CD14-positive monocyte (primary cell): Measurements from ENCODE around the gene CCDC121. TPM values are rescaled to one million over a fixed set of nuclear protein-coding genes. Genes with fewer than 3 reads are reported as not detected.

Source experiments
- DNase-seq, 3 donors: peaks; one replicate each; pipeline ENCODE4 v3.0.0-alpha.2; 2011 to 2022
- H2AFZ ChIP-seq: 2 replicates; pipeline ENCODE4 v1.6.0; 2012; ENCODE audit warnings: mild to moderate bottlenecking, low read depth, low read length, inconsistent platforms; ENCODE audit not compliant: insufficient read depth, poor library complexity, severe bottlenecking
- H3K27ac ChIP-seq, 2 donors: 1 replicate in 1 of 2; 2 replicates in 1 of 2; pipeline ENCODE4 v1.5.1; 2012 to 2013; ENCODE audit warnings: low read length in 2 of 2, control low read depth in 1 of 2, inconsistent platforms in 1 of 2, low read depth in 1 of 2, mild to moderate bottlenecking in 1 of 2
- H3K27me3 ChIP-seq, 2 donors: one replicate each; pipeline versions ENCODE4 v1.6.0 to v1.6.1; 2011 to 2013; ENCODE audit warnings: low read length in 2 of 2; ENCODE audit not compliant: control insufficient read depth in 2 of 2, insufficient read depth in 2 of 2
- H3K36me3 ChIP-seq, 2 donors: replicated peaks in 1 of 2; 1 replicate in 1 of 2; 2 replicates in 1 of 2; pipeline versions ENCODE4 v1.5.1 to v1.6.1; 2012 to 2013; ENCODE audit warnings: low read length in 2 of 2, control low read depth in 1 of 2, inconsistent platforms in 1 of 2, mild to moderate bottlenecking in 1 of 2; ENCODE audit not compliant: insufficient read depth in 2 of 2, control insufficient read depth in 1 of 2
- H3K4me1 ChIP-seq, 2 donors: 1 replicate in 1 of 2; 2 replicates in 1 of 2; pipeline versions ENCODE4 v1.5.1 to v1.6.1; 2012 to 2013; ENCODE audit warnings: low read length in 2 of 2, control low read depth in 1 of 2, inconsistent platforms in 1 of 2, mild to moderate bottlenecking in 1 of 2, moderate library complexity in 1 of 2; ENCODE audit not compliant: insufficient read depth in 2 of 2, control insufficient read depth in 1 of 2
- H3K4me2 ChIP-seq: replicated peaks from 2 replicates; pipeline ENCODE3; 2012; ENCODE audit warnings: low read length, moderate library complexity, mild to moderate bottlenecking; ENCODE audit not compliant: poor library complexity, severe bottlenecking; ENCODE audit errors: extremely low read depth
- H3K4me3 ChIP-seq, 3 experiments: fragments of 200-600 bp in 1 of 3; sonication (generic) in 1 of 3; replicated peaks in 1 of 3; 1 replicate in 2 of 3; 2 replicates in 1 of 3; pipeline ENCODE4 v1.5.1; 2011 to 2013; ENCODE audit warnings: low read length in 3 of 3, mild to moderate bottlenecking in 3 of 3, control low read depth in 2 of 3, low read depth in 2 of 3, inconsistent platforms in 1 of 3, moderate library complexity in 1 of 3
- H3K79me2 ChIP-seq: 2 replicates; pipeline ENCODE4 v1.6.0; 2012; ENCODE audit warnings: mild to moderate bottlenecking, control low read depth, inconsistent platforms, low read length, moderate library complexity; ENCODE audit not compliant: insufficient read depth
- H3K9ac ChIP-seq: 2 replicates; pipeline ENCODE4 v1.6.0; 2017; ENCODE audit warnings: low read length, mild to moderate bottlenecking; ENCODE audit not compliant: insufficient read depth, poor library complexity, severe bottlenecking
- H3K9me3 ChIP-seq, 2 donors: replicated peaks in 1 of 2; 1 replicate in 1 of 2; 2 replicates in 1 of 2; pipeline versions ENCODE4 v1.5.1 to v1.6.1; 2012 to 2013; ENCODE audit warnings: low read length in 2 of 2, control low read depth in 1 of 2; ENCODE audit not compliant: control insufficient read depth in 1 of 2, insufficient read depth in 1 of 2
- H4K20me1 ChIP-seq: 2 replicates; pipeline ENCODE4 v1.6.0; 2012; ENCODE audit warnings: mild to moderate bottlenecking, low read length, control low read depth, moderate library complexity; ENCODE audit not compliant: insufficient read depth
- H3K27ac Mint-ChIP-seq, 7 donors: one replicate each; pipeline ENCODE4 v1.8.0; 2020; ENCODE audit warnings: mild to moderate bottlenecking in 7 of 7, mixed read lengths in 7 of 7, moderate library complexity in 6 of 7, inconsistent platforms in 2 of 7
- H3K27me3 Mint-ChIP-seq, 3 donors: one replicate each; pipeline ENCODE4 v1.8.0; 2021 to 2022; ENCODE audit warnings: low read depth in 3 of 3, mild to moderate bottlenecking in 3 of 3, mixed read lengths in 3 of 3, moderate library complexity in 3 of 3, inconsistent platforms in 1 of 3
- H3K36me3 Mint-ChIP-seq, 2 donors: one replicate each; pipeline ENCODE4 v1.8.0; 2020; ENCODE audit warnings: mixed read lengths in 2 of 2, inconsistent platforms in 1 of 2, mild to moderate bottlenecking in 1 of 2
- H3K4me1 Mint-ChIP-seq: one replicate; pipeline ENCODE4 v1.8.0; 2020; ENCODE audit warnings: mild to moderate bottlenecking, mixed read lengths
- H3K4me3 Mint-ChIP-seq, 2 donors: one replicate each; pipeline ENCODE4 v1.8.0; 2020; ENCODE audit warnings: mild to moderate bottlenecking in 2 of 2, mixed read lengths in 2 of 2, moderate library complexity in 1 of 2
- H3K9me3 Mint-ChIP-seq, 7 donors: one replicate each; pipeline ENCODE4 v1.8.0; 2020 to 2022; ENCODE audit warnings: mixed read lengths in 7 of 7, mild to moderate bottlenecking in 6 of 7, moderate library complexity in 6 of 7, inconsistent platforms in 2 of 7
- WGBS: methylation state at CpG from one replicate; pipeline ENCODE4 v1.1.5; 2013; ENCODE audit warnings: missing lambda C conversion rate; ENCODE audit not compliant: insufficient coverage; 5-methylcytosine and 5-hydroxymethylcytosine counted together
- intact Hi-C, 2 donors: fragments of 100-400 bp; cut with micrococcal nuclease; formaldehyde crosslinking; loops; one replicate each; pipeline versions ENCODE4 v1.15.0 to v1.15.1; 2023
- polyA plus RNA-seq, 3 donors: library from polyadenylated mRNA; depleted of rRNA in 1 of 3; unstranded in 2 of 3; stranded (reverse) in 1 of 3; fragments of 300-500 nt in 2 of 3; fragments of >200 nt in 1 of 3; fragmentation: Illumina TruSeq in 2 of 3; gene quantifications; 1 replicate in 2 of 3; 2 replicates in 1 of 3; pipeline ENCODE4 v1.2.3, GENCODE V29; 2012 to 2021
- TF ChIP-seq, protein P1 (sequence below): fragments of 200-600 bp; IDR thresholded peaks from one replicate; pipeline ENCODE4 v1.8.0; 2022; ENCODE audit warnings: antibody characterized with exemption, mild to moderate bottlenecking

Gene CCDC121
- polyA plus RNA-seq, 3 donors = 0.22 to 0.61 (median 0.53) TPM

DNA sequence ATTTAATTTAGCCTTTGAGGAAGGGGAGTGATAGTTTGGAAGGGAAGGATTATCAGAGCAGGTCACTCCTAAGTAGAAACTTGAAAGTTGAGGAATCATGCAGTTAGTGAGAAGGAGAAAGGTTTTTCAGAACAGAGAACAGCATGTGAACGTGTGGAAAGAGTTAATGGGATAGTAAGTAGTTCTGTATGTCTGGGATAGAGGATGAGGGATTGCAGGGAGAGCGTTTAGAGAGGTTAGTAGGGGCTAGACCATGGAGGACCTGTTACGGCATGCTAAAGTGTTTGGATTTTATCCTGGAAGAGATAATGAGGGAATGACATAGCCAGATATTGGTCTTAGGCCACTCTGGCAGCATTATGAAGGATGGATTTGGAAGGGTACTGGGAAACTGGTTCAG lies 44.2 kb downstream of the CCDC121 start:
- DNase-seq = no peak
- Mint-ChIP-seq H3K4me1 (peaks cover 34% of the 10 kb centered on the region), H3K4me3 (no peak overlapping the region), H3K27ac (peak overlapping the region in 2 of 7 donors; percentile 7 to 35), H3K9me3 (peaks cover 3 to 20% (median 8%) of the 10 kb centered on the region in 7 donors), H3K36me3 (peaks cover 6 to 13% of the 10 kb centered on the region in 2 donors), H3K27me3 (peaks cover 0 to 2% (median 2%) of the 10 kb centered on the region in 3 donors)
- intact Hi-C loops = loop anchor here (10.0 kb wide), 2 partner anchors 90 to 160 kb away; partner anchors contain the start of genes NRBP1 (in 2 of the 2), FNDC4 (in 1 of the 2) and GCKR (in 1 of the 2)
- Histone ChIP-seq H3K79me2 (peaks cover 65% of the 10 kb centered on the region), H3K9me3 (peaks cover 0 to 4% of the 10 kb centered on the region in 2 donors), H3K4me2 (peak overlapping the region; percentile 85), H4K20me1 (peaks cover 27% of the 10 kb centered on the region), H3K4me1 (peaks cover 24 to 25% of the 10 kb centered on the region in 2 donors), H3K4me3 (peak overlapping the region in 1 of 3 experiments; percentile 87), H2AFZ (no peak overlapping the region), H3K36me3 (peaks cover 0 to 5% of the 10 kb centered on the region in 2 donors), H3K27me3 (no peaks in the 10 kb centered on the region), H3K27ac (no peak overlapping the region), H3K9ac (no peak overlapping the region)
- 96% methylated on average over 3 of the region's 3 CpGs for WGBS
- TF ChIP-seq, protein P1, sequence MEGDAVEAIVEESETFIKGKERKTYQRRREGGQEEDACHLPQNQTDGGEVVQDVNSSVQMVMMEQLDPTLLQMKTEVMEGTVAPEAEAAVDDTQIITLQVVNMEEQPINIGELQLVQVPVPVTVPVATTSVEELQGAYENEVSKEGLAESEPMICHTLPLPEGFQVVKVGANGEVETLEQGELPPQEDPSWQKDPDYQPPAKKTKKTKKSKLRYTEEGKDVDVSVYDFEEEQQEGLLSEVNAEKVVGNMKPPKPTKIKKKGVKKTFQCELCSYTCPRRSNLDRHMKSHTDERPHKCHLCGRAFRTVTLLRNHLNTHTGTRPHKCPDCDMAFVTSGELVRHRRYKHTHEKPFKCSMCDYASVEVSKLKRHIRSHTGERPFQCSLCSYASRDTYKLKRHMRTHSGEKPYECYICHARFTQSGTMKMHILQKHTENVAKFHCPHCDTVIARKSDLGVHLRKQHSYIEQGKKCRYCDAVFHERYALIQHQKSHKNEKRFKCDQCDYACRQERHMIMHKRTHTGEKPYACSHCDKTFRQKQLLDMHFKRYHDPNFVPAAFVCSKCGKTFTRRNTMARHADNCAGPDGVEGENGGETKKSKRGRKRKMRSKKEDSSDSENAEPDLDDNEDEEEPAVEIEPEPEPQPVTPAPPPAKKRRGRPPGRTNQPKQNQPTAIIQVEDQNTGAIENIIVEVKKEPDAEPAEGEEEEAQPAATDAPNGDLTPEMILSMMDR = no peak

- H3K27me3 Mint-ChIP-seq = peaks cover 0 to 2% (median 2%) of the 10 kb centered on the region in 3 donors
- peaks cover 54% of the 10 kb centered on the region for H3K79me2 ChIP-seq
- peak overlapping the region; percentile 91 to 95 for H3K4me3 Mint-ChIP-seq
- DNase-seq = peak in 2 of 3 donors; percentile 16 to 33
- intact Hi-C loops = loop anchor here (10.0 kb wide), 2 partner anchors 89 to 159 kb away; partner anchors contain the start of genes NRBP1 (in 2 of the 2), FNDC4 (in 1 of the 2) and GCKR (in 1 of the 2)
- peaks cover 8 to 12% of the 10 kb centered on the region in 2 donors for H3K36me3 Mint-ChIP-seq
- H3K27me3 ChIP-seq = no peaks in the 10 kb centered on the region
- peak overlapping the region; percentile 85 for H3K4me2 ChIP-seq
- TF ChIP-seq, protein P1 = no peak
- H3K36me3 ChIP-seq = no peaks in the 10 kb centered on the region
- peaks cover 24 to 25% of the 10 kb centered on the region in 2 donors for H3K4me1 ChIP-seq
- H3K27ac Mint-ChIP-seq = peak overlapping the region; percentile 90 to 99 (median 96)
- WGBS = 7% methylated on average over 11 of the region's 12 CpGs
- peaks cover 34% of the 10 kb centered on the region for H3K4me1 Mint-ChIP-seq
- peak overlapping the region; percentile 91 for H2AFZ ChIP-seq
- peaks cover 6 to 27% (median 15%) of the 10 kb centered on the region in 7 donors for H3K9me3 Mint-ChIP-seq
- peak overlapping the region; percentile 74 for H3K9ac ChIP-seq
- peaks cover 16% of the 10 kb centered on the region for H4K20me1 ChIP-seq
- peak overlapping the region; percentile 72 to 91 for H3K27ac ChIP-seq
- H3K9me3 ChIP-seq = peaks cover 4% of the 10 kb centered on the region in 2 donors
- peak overlapping the region; percentile 66 to 98 (median 87) for H3K4me3 ChIP-seq
Measured at GRCh38 chr2:27583390-27583915, 45.4 kb downstream of the CCDC121 start.
